ENCODE results near the gene PRAMEF12.

The PRAMEF12 gene

DNA sequence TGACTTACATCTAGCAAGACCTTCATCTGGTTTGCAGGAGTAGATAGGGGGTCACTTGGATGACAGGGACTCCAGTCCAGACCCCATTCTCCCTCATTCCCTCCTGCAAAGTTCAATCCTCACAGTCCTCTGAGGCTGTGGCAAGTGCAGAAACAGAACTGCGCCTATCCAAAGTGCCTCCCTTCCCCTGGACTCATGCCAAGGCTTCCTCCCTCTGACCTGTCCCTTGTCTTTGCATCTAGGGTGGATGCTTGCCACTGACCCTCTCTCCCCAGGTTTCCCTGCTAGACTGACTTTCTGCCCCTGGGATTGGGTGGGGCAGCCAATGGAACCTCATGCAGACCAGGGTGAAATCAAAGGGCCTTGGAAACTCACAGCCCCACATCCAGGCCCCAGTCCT, 36.4 kb downstream of the PRAMEF12 start:
- TF ChIP-seq, protein P1, sequence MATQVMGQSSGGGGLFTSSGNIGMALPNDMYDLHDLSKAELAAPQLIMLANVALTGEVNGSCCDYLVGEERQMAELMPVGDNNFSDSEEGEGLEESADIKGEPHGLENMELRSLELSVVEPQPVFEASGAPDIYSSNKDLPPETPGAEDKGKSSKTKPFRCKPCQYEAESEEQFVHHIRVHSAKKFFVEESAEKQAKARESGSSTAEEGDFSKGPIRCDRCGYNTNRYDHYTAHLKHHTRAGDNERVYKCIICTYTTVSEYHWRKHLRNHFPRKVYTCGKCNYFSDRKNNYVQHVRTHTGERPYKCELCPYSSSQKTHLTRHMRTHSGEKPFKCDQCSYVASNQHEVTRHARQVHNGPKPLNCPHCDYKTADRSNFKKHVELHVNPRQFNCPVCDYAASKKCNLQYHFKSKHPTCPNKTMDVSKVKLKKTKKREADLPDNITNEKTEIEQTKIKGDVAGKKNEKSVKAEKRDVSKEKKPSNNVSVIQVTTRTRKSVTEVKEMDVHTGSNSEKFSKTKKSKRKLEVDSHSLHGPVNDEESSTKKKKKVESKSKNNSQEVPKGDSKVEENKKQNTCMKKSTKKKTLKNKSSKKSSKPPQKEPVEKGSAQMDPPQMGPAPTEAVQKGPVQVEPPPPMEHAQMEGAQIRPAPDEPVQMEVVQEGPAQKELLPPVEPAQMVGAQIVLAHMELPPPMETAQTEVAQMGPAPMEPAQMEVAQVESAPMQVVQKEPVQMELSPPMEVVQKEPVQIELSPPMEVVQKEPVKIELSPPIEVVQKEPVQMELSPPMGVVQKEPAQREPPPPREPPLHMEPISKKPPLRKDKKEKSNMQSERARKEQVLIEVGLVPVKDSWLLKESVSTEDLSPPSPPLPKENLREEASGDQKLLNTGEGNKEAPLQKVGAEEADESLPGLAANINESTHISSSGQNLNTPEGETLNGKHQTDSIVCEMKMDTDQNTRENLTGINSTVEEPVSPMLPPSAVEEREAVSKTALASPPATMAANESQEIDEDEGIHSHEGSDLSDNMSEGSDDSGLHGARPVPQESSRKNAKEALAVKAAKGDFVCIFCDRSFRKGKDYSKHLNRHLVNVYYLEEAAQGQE (IDR thresholded peaks at IDR 0.05; ENCODE audit: insufficient read depth in 1 of 2, low read depth in 2 of 2, low read length in 2 of 2) = no peak
- no peak for TF ChIP-seq TAF1 (IDR thresholded peaks at IDR 0.05; ENCODE audit: borderline replicate concordance, insufficient read depth, low read length)
- no peak for TF ChIP-seq SIN3A (IDR thresholded peaks at IDR 0.05; ENCODE audit: borderline replicate concordance, insufficient read depth, low read length)
- TF ChIP-seq FOXP2 (optimal IDR thresholded peaks at IDR 0.05; ENCODE audit: borderline replicate concordance, extremely low read depth, extremely low read length, insufficient read depth) = no peak
- TF ChIP-seq POLR2AphosphoS5 (IDR thresholded peaks at IDR 0.05; ENCODE audit: low read depth, low read length) = no peak

DNA sequence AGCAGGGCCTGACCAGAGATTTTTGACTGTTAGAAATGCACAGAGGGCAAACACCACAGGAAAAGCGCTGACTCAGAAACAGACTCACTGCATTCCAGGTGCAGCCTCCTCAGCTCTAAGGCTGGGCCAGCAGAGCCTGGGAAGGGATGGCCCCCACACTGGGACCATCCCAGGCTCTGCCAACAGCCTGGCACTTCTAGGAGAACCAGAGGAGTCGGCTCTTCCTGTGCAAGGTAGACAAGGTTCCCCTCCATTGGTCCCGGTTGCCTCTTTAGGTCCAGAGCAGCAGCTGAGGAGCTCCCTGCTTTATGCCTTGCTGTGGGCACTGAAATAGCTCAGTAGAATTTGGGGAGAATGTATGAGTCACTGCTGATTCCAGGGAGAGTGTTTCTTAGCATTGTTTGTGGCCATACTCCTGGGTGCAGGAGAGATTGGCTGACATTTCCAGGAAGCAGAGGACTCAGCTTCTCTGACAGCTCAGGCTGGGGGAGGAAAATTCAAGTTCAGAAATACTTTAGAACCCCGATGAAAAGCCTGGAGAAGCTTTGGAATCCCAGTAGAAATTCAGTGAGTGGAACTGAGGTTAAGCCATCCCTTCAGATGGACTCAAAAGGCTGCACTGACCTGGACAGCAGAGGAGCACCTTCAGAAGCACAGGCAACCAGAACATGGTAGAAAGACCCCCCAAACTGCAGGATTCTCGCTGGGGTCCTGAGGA, 37.3 kb downstream of the PRAMEF12 start:
- TF ChIP-seq FOXP2 (optimal IDR thresholded peaks at IDR 0.05; ENCODE audit: borderline replicate concordance, extremely low read depth, extremely low read length, insufficient read depth) (no peak), TAF1 (IDR thresholded peaks at IDR 0.05; ENCODE audit: borderline replicate concordance, insufficient read depth, low read length) (no peak), SIN3A (IDR thresholded peaks at IDR 0.05; ENCODE audit: borderline replicate concordance, insufficient read depth, low read length) (no peak), POLR2AphosphoS5 (IDR thresholded peaks at IDR 0.05; ENCODE audit: low read depth, low read length) (no peak)
- TF ChIP-seq, protein P1 (IDR thresholded peaks at IDR 0.05; ENCODE audit: insufficient read depth in 1 of 2, low read depth in 2 of 2, low read length in 2 of 2) = no peak

DNA sequence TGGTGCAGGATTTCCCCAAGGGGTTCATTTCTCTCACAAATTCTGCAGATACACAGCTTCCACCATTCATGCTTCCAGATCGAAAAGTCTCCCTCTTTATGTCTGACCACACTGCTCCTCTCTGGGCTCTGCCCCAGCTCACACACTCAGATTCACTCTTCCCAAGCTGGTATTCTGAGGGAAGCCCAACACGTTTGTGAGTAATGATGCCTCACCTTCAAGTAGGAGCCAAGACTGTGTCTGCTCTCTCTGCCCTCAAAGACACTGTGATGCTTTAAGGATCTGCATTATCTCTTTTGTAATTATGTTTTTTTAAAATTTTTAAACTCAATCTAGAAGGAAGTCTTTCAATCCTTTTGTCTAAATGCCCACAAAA, 37.9 kb downstream of the PRAMEF12 start:
- no peak for TF ChIP-seq FOXP2 (optimal IDR thresholded peaks at IDR 0.05; ENCODE audit: borderline replicate concordance, extremely low read depth, extremely low read length, insufficient read depth)
- no peak for TF ChIP-seq POLR2AphosphoS5 (IDR thresholded peaks at IDR 0.05; ENCODE audit: low read depth, low read length)
- TF ChIP-seq, protein P1 (IDR thresholded peaks at IDR 0.05; ENCODE audit: insufficient read depth in 1 of 2, low read depth in 2 of 2, low read length in 2 of 2) = no peak
- TF ChIP-seq SIN3A (IDR thresholded peaks at IDR 0.05; ENCODE audit: borderline replicate concordance, insufficient read depth, low read length) = no peak
- no peak for TF ChIP-seq TAF1 (IDR thresholded peaks at IDR 0.05; ENCODE audit: borderline replicate concordance, insufficient read depth, low read length)
